ENCODE results near the gene NIN.
A peak's percentile ranks its signal among the peaks of the same experiment; 100 is the strongest.

NIN gene

GRCh38 chr14:50759800-50760543 lies 71.0 kb downstream of the NIN start:
- DNase-seq: no peak

- no peak for DNase-seq
Measured at GRCh38 chr14:50758945-50759344, 72.0 kb downstream of the NIN start.

GRCh38 chr14:50758305-50758704 lies 72.7 kb downstream of the NIN start:
- DNase-seq: no peak

GRCh38 chr14:50757702-50758101 lies 73.3 kb downstream of the NIN start:
- no peak for DNase-seq

- DNase-seq: peak; percentile 12 to 45 (median 17)
Measured at GRCh38 chr14:50756300-50756699, 74.7 kb downstream of the NIN start.

GRCh38 chr14:50750323-50750722 lies 80.6 kb downstream of the NIN start:
- no peak for DNase-seq

GRCh38 chr14:50745401-50746058 lies 85.4 kb downstream of the NIN start:
- DNase-seq: no peak

- no peak for DNase-seq
Measured at GRCh38 chr14:50744231-50744630, 86.7 kb downstream of the NIN start.

- DNase-seq: no peak
Measured at GRCh38 chr14:50741567-50741966, 89.4 kb downstream of the NIN start.

GRCh38 chr14:50740856-50741255 lies 90.1 kb downstream of the NIN start:
- DNase-seq: no peak

GRCh38 chr14:50739186-50739585 lies 91.8 kb downstream of the NIN start:
- no peak for DNase-seq

GRCh38 chr14:50736932-50737419 lies 94.0 kb downstream of the NIN start:
- no peak for DNase-seq

- no peak for DNase-seq
Measured at GRCh38 chr14:50734950-50735695, 95.8 kb downstream of the NIN start.

GRCh38 chr14:50733494-50733893 lies 97.5 kb downstream of the NIN start:
- no peak for DNase-seq

GRCh38 chr14:50728836-50729235 lies 102.1 kb downstream of the NIN start:
- no peak for DNase-seq

- no peak for DNase-seq
Measured at GRCh38 chr14:50726372-50727107, 104.4 kb downstream of the NIN start.

- DNase-seq: peak in 1 of 3 donors; percentile 29
Measured at GRCh38 chr14:50725761-50726160, 105.2 kb downstream of the NIN start.

- no peak for DNase-seq
Measured at GRCh38 chr14:50719911-50720759, 110.8 kb downstream of the NIN start.

- DNase-seq: no peak
Measured at GRCh38 chr14:50718949-50719348, 112.0 kb downstream of the NIN start.

GRCh38 chr14:50717811-50718210 lies 113.2 kb downstream of the NIN start:
- no peak for DNase-seq

- DNase-seq: peak; percentile 67 to 70 (median 67)
Measured at GRCh38 chr14:50714450-50715073, 116.4 kb downstream of the NIN start.

Data from suppressor macrophage treated with lipopolysaccharide for 1 hour (primary cell).